SK-N-SH (cell line): ENCODE measurements around the gene KIAA0232. TPM values are rescaled to one million over a fixed set of nuclear protein-coding genes. Genes with fewer than 3 reads are reported as not detected.

Experiments used
- CTCF ChIA-PET: fragments of 300-600, 350-600 bp; formaldehyde crosslinking; extraction: SDS; loops from one replicate; lab custom pipeline; 2021; lab: Yijun Ruan, JAX
- POLR2A ChIA-PET: fragments of 350-600 bp; sonication (Branson Sonifier 250); formaldehyde crosslinking; extraction: SDS; loops from one replicate; lab custom pipeline; 2020; ENCODE audit warnings: antibody characterized with exemption, inconsistent platforms; lab: Yijun Ruan, JAX
- DNase-seq: peaks from one replicate; pipeline ENCODE4 v3.0.0; 2012
- H2AFZ ChIP-seq: fragments of 200-600 bp; sonication (generic); 2 replicates; pipeline ENCODE4 v1.8.1; 2016; ENCODE audit warnings: antibody characterized with exemption, mild to moderate bottlenecking, low read depth
- H3F3A ChIP-seq: fragments of 200-600 bp; sonication (generic); replicated peaks from 2 replicates; pipeline ENCODE3; 2016; ENCODE audit warnings: antibody characterized with exemption, mild to moderate bottlenecking; ENCODE audit not compliant: insufficient read depth
- H3K27ac ChIP-seq, 2 experiments: fragments of 200-500 bp in 1 of 2; fragments of 200-600 bp in 1 of 2; sonication (Bioruptor generic) in 1 of 2; sonication (generic), shearing (Covaris generic) in 1 of 2; 2 replicates each; pipeline versions ENCODE4 v1.5.1 to v1.6.1; 2014 to 2016; ENCODE audit warnings: low read depth in 2 of 2, inconsistent platforms in 1 of 2, low read length in 1 of 2, mild to moderate bottlenecking in 1 of 2, mixed read lengths in 1 of 2
- H3K27me3 ChIP-seq: fragments of 200-600 bp; sonication (generic), shearing (Covaris generic); 2 replicates; pipeline ENCODE4 v1.6.1; 2016; ENCODE audit warnings: mixed run types; ENCODE audit not compliant: insufficient read depth
- H3K36me3 ChIP-seq, 2 experiments: fragments of 200-500 bp in 1 of 2; fragments of 200-600 bp in 1 of 2; sonication (Bioruptor generic) in 1 of 2; sonication (generic) in 1 of 2; replicated peaks in 1 of 2; 2 replicates each; pipeline versions ENCODE3 to v1.5.1; 2014 to 2016; ENCODE audit warnings: low read length in 1 of 2, mild to moderate bottlenecking in 1 of 2; ENCODE audit not compliant: insufficient read depth in 2 of 2, control insufficient read depth in 1 of 2
- H3K4me1 ChIP-seq, 2 experiments: fragments of 200-500 bp in 1 of 2; fragments of 200-600 bp in 1 of 2; sonication (Bioruptor generic) in 1 of 2; sonication (generic), shearing (Covaris generic) in 1 of 2; 2 replicates each; pipeline versions ENCODE4 v1.5.1 to v1.6.1; 2014 to 2016; ENCODE audit warnings: low read depth in 1 of 2, low read length in 1 of 2, mixed run types in 1 of 2; ENCODE audit not compliant: insufficient read depth in 2 of 2, control insufficient read depth in 1 of 2
- H3K4me2 ChIP-seq: fragments of 200-600 bp; sonication (generic), shearing (Covaris generic); 2 replicates; pipeline ENCODE4 v1.6.1; 2017; ENCODE audit warnings: mixed run types
- H3K4me3 ChIP-seq, 2 experiments: fragments of 200-500 bp in 1 of 2; fragments of 200-600 bp in 1 of 2; sonication (Bioruptor generic) in 1 of 2; sonication (generic), shearing (Covaris generic) in 1 of 2; 2 replicates each; pipeline versions ENCODE4 v1.5.1 to v1.8.1; 2014 to 2016; ENCODE audit warnings: low read depth in 2 of 2, inconsistent platforms in 1 of 2, low read length in 1 of 2, mild to moderate bottlenecking in 1 of 2, mixed read lengths in 1 of 2, moderate library complexity in 1 of 2
- H3K79me2 ChIP-seq: fragments of 200-600 bp; sonication (generic); 2 replicates; pipeline ENCODE4 v1.8.1; 2017; ENCODE audit warnings: mild to moderate bottlenecking; ENCODE audit not compliant: insufficient read depth
- H3K9ac ChIP-seq: fragments of 200-600 bp; sonication (generic); 2 replicates; pipeline ENCODE4 v1.6.1; 2017; ENCODE audit warnings: mixed run types
- H3K9me2 ChIP-seq: fragments of 200-600 bp; sonication (generic); 2 replicates; pipeline ENCODE4 v1.6.1; 2017; ENCODE audit warnings: mixed run types
- H3K9me3 ChIP-seq: fragments of 200-600 bp; sonication (generic); 2 replicates; pipeline ENCODE4 v1.6.1; 2017; ENCODE audit warnings: mixed run types, mild to moderate bottlenecking, moderate library complexity
- H4K20me1 ChIP-seq: fragments of 200-600 bp; sonication (generic); 2 replicates; pipeline ENCODE4 v1.6.1; 2017; ENCODE audit warnings: mild to moderate bottlenecking, mixed run types; ENCODE audit not compliant: insufficient read depth
- CHD2 ChIP-seq: fragments of 150-350 bp; IDR thresholded peaks from 2 replicates; pipeline ENCODE4 v1.6.1; 2018; ENCODE audit warnings: low read length; ENCODE audit not compliant: partially characterized antibody
- CTCF ChIP-seq: fragments of 200-600 bp; sonication (generic); IDR thresholded peaks from 2 replicates; pipeline ENCODE4 v1.6.1; 2017; ENCODE audit warnings: antibody characterized with exemption, mild to moderate bottlenecking, moderate library complexity
- EZH2phosphoT487 ChIP-seq: fragments of 200-600 bp; sonication (generic); IDR thresholded peaks from 2 replicates; pipeline ENCODE4 v1.6.1; 2017; ENCODE audit warnings: low read depth, mixed run types, mild to moderate bottlenecking, antibody characterized with exemption, moderate library complexity, borderline replicate concordance
- FOXJ3 ChIP-seq: sonication (generic); formaldehyde crosslinking; IDR thresholded peaks from 2 replicates; pipeline ENCODE4 v1.5.1; 2020; ENCODE audit warnings: mild to moderate bottlenecking, missing genetic modification reagents
- FOXM1 ChIP-seq: IDR thresholded peaks from 2 replicates; pipeline ENCODE4 v1.4.0; 2012; ENCODE audit warnings: low read depth, mild to moderate bottlenecking
- GABPA ChIP-seq: IDR thresholded peaks from 2 replicates; pipeline ENCODE4 v1.4.0; 2012; ENCODE audit warnings: low read depth, mild to moderate bottlenecking
- IRF3 ChIP-seq: fragments of 150-350 bp; IDR thresholded peaks from 2 replicates; pipeline ENCODE4 v1.6.1; 2016; ENCODE audit warnings: mild to moderate bottlenecking, low read depth, low read length
- MAX ChIP-seq: IDR thresholded peaks from 2 replicates; pipeline ENCODE4 v1.4.0; 2012; ENCODE audit warnings: low read depth
- MEF2A ChIP-seq: IDR thresholded peaks from 2 replicates; pipeline ENCODE4 v1.4.0; 2012; ENCODE audit warnings: low read depth, borderline replicate concordance
- MXI1 ChIP-seq: IDR thresholded peaks from 2 replicates; pipeline ENCODE4 v1.6.1; 2012; ENCODE audit warnings: mild to moderate bottlenecking, low read depth, low read length, improper control_type of control experiment
- NFIC ChIP-seq: IDR thresholded peaks from 2 replicates; pipeline ENCODE4 v1.4.0; 2012; ENCODE audit warnings: borderline replicate concordance
- PBX3 ChIP-seq: IDR thresholded peaks from 2 replicates; pipeline ENCODE4; 2012
- POLR2AphosphoS5 ChIP-seq: IDR thresholded peaks from 2 replicates; pipeline ENCODE4 v1.6.1; 2012; ENCODE audit warnings: low read depth, low read length
- RAD21 ChIP-seq: IDR thresholded peaks from 2 replicates; pipeline ENCODE4 v1.6.1; 2012; ENCODE audit warnings: mild to moderate bottlenecking, low read length
- RCOR1 ChIP-seq: fragments of 150-350 bp; IDR thresholded peaks from 2 replicates; pipeline ENCODE4 v1.6.1; 2017; ENCODE audit warnings: antibody characterized with exemption, low read length
- RFX5 ChIP-seq: IDR thresholded peaks from 2 replicates; pipeline ENCODE4 v1.6.1; 2012; ENCODE audit warnings: mild to moderate bottlenecking, improper control_type of control experiment, low read length
- SIN3A ChIP-seq: IDR thresholded peaks from 2 replicates; pipeline ENCODE4 v1.6.1; 2012; ENCODE audit warnings: low read depth, mild to moderate bottlenecking, low read length, moderate library complexity, borderline replicate concordance
- SMC3 ChIP-seq: IDR thresholded peaks from 2 replicates; pipeline ENCODE4 v1.6.1; 2012; ENCODE audit warnings: low read depth, low read length, improper control_type of control experiment
- TEAD4 ChIP-seq: IDR thresholded peaks from 2 replicates; pipeline ENCODE4 v1.4.0; 2012; ENCODE audit warnings: mild to moderate bottlenecking, borderline replicate concordance; ENCODE audit not compliant: insufficient read depth
- USF2 ChIP-seq: fragments of 150-350 bp; IDR thresholded peaks from 2 replicates; pipeline ENCODE4 v1.6.1; 2017; ENCODE audit warnings: antibody characterized with exemption, low read length, low read depth, borderline replicate concordance
- YY1 ChIP-seq: IDR thresholded peaks from 2 replicates; pipeline ENCODE4 v1.4.0; 2012; ENCODE audit warnings: low read depth, mild to moderate bottlenecking
- ZBTB33 ChIP-seq: IDR thresholded peaks from 2 replicates; pipeline ENCODE4 v1.4.0; 2012; ENCODE audit warnings: low read depth, borderline replicate concordance
- WGBS: methylation state at CpG from one replicate; pipeline ENCODE4 v1.1.6; 2017; ENCODE audit warnings: low lambda C conversion rate; 5-methylcytosine and 5-hydroxymethylcytosine counted together
- polyA plus RNA-seq, 3 experiments: library from polyadenylated mRNA; depleted of rRNA; stranded (reverse); fragments of >200 nt; gene quantifications; 2 replicates each; pipeline ENCODE4 v1.2.3, GENCODE V29; 2012

Gene KIAA0232
- polyA plus RNA-seq, 1 of the 3 experiments (the other 2 are of a cell fraction), result 5.7 TPM

GRCh38 chr4:6874981-6875380, 92.5 kb downstream of the KIAA0232 start:
- no peak for TF ChIP-seq PBX3
- no peak for TF ChIP-seq CHD2
- TF ChIP-seq SMC3, result no peak
- no peak for TF ChIP-seq GABPA
- TF ChIP-seq USF2, result no peak
- TF ChIP-seq MAX, result no peak
- TF ChIP-seq RCOR1, result no peak
- H2AFZ ChIP-seq, result no peak overlapping the region
- H3K79me2 ChIP-seq, result no peaks in the 10 kb centered on the region; the same call in 1 of the 2 replicates
- CTCF ChIA-PET, result interaction anchor here (1.0 to 7.9 kb wide), 14 partner anchors 10 to 329 kb away, joined by 3 to 204 read pairs (median 8); partner anchors contain the start of genes BLOC1S4, KIAA0232 and TADA2B
- no peak overlapping the region for H3K4me2 ChIP-seq
- peaks cover 14% of the 10 kb centered on the region for H4K20me1 ChIP-seq
- DNase-seq, result no peak
- H3K9ac ChIP-seq, result no peak overlapping the region
- POLR2A ChIA-PET, result no interaction called here
- no peak overlapping the region for H3K27ac ChIP-seq
- H3K36me3 ChIP-seq, result peaks cover 17 to 70% of the 10 kb centered on the region in 2 experiments
- 92% methylated on average over 4 of the region's 4 CpGs for WGBS
- no peaks in the 10 kb centered on the region for H3K4me1 ChIP-seq
- no peaks in the 10 kb centered on the region for H3K9me2 ChIP-seq
- H3F3A ChIP-seq, result peaks cover 5% of the 10 kb centered on the region
- H3K27me3 ChIP-seq, result no peaks in the 10 kb centered on the region
- no peak overlapping the region for H3K4me3 ChIP-seq
- no peaks in the 10 kb centered on the region for H3K9me3 ChIP-seq

GRCh38 chr4:6875431-6875831, 92.9 kb downstream of the KIAA0232 start:
- no peaks in the 10 kb centered on the region for H3K9me2 ChIP-seq
- ChIA-PET POLR2A (no interaction called here), CTCF (interaction anchor here (1.3 to 7.9 kb wide), 6 partner anchors 10 to 329 kb away, joined by 3 to 204 read pairs (median 34); partner anchors contain the start of genes BLOC1S4 and KIAA0232)
- H4K20me1 ChIP-seq, result peaks cover 14% of the 10 kb centered on the region
- H3K9me3 ChIP-seq, result no peaks in the 10 kb centered on the region
- H3K4me1 ChIP-seq, result no peaks in the 10 kb centered on the region
- H3K4me2 ChIP-seq, result no peak overlapping the region
- no peaks in the 10 kb centered on the region; the same call in 1 of the 2 replicates for H3K79me2 ChIP-seq
- no peak for DNase-seq
- no peak overlapping the region for H3K4me3 ChIP-seq
- H3F3A ChIP-seq, result peaks cover 5% of the 10 kb centered on the region
- H2AFZ ChIP-seq, result no peak overlapping the region
- WGBS, result 71% methylated on average over 1 of the region's 4 CpGs
- H3K36me3 ChIP-seq, result peaks cover 17 to 73% of the 10 kb centered on the region in 2 experiments
- H3K9ac ChIP-seq, result no peak overlapping the region
- no peaks in the 10 kb centered on the region for H3K27me3 ChIP-seq
- H3K27ac ChIP-seq, result no peak overlapping the region
- TF ChIP-seq CTCF, result no peak
- TF ChIP-seq SIN3A, result no peak
- TF ChIP-seq YY1, result no peak
- no peak for TF ChIP-seq TEAD4
- no peak for TF ChIP-seq POLR2AphosphoS5
- no peak for TF ChIP-seq RFX5
- TF ChIP-seq MEF2A, result no peak
- no peak for TF ChIP-seq IRF3
- TF ChIP-seq MXI1, result no peak
- TF ChIP-seq NFIC, result no peak
- TF ChIP-seq FOXM1, result no peak
- TF ChIP-seq RAD21, result no peak
- TF ChIP-seq ZBTB33, result no peak
- TF ChIP-seq FOXJ3 (CRISPR knock-in tag), result no peak
- TF ChIP-seq EZH2phosphoT487, result no peak
- no peak for TF ChIP-seq SMC3
